Loucy (cell line): ENCODE measurements around the gene MUC20.
"Not testable (repeated sequence)": the region's sequence is repeated elsewhere in the genome, so short reads cannot be mapped to it uniquely, and the experiment has no call there.

Experiments used
- H2AFZ ChIP-seq: fragments of 200-600 bp; sonication (generic); 2 replicates; pipeline ENCODE4 v1.6.0; 2016; ENCODE audit warnings: antibody characterized with exemption, mild to moderate bottlenecking, low read length, moderate library complexity
- H3F3A ChIP-seq: fragments of 200-600 bp; 2 replicates; pipeline ENCODE4 v1.6.0; 2016; ENCODE audit warnings: antibody characterized with exemption, low read depth, mild to moderate bottlenecking
- H3K27me3 ChIP-seq: fragments of 200-600 bp; sonication (generic); 2 replicates; pipeline ENCODE4 v1.6.1; 2014; ENCODE audit warnings: low read length, mild to moderate bottlenecking; ENCODE audit not compliant: insufficient read depth, poor library complexity, severe bottlenecking
- H3K36me3 ChIP-seq: fragments of 200-600 bp; sonication (generic); 2 replicates; pipeline ENCODE4 v1.6.1; 2016; ENCODE audit warnings: low read length; ENCODE audit not compliant: insufficient read depth
- H3K4me1 ChIP-seq: fragments of 200-600 bp; sonication (generic); 2 replicates; pipeline ENCODE4 v1.5.1; 2014; ENCODE audit warnings: low read length, mild to moderate bottlenecking; ENCODE audit not compliant: insufficient read depth, poor library complexity, severe bottlenecking
- H3K4me2 ChIP-seq: fragments of 200-600 bp; sonication (generic); 2 replicates; pipeline ENCODE4 v1.6.0; 2014; ENCODE audit warnings: antibody characterized with exemption, low read length, low read depth, mild to moderate bottlenecking; ENCODE audit not compliant: poor library complexity, severe bottlenecking
- H3K4me3 ChIP-seq: fragments of 200-600 bp; sonication (generic); 2 replicates; pipeline ENCODE4 v1.5.1; 2014; ENCODE audit warnings: low read length, mild to moderate bottlenecking, mixed read lengths; ENCODE audit not compliant: poor library complexity, severe bottlenecking
- H3K79me2 ChIP-seq: fragments of 200-600 bp; sonication (generic); 2 replicates; pipeline ENCODE4 v1.6.1; 2014; ENCODE audit warnings: low read length; ENCODE audit not compliant: insufficient read depth
- H3K9ac ChIP-seq: fragments of 200-600 bp; sonication (generic); 2 replicates; pipeline ENCODE4 v1.6.0; 2014; ENCODE audit warnings: mild to moderate bottlenecking, low read depth, low read length, moderate library complexity; ENCODE audit not compliant: poor library complexity, severe bottlenecking
- H3K9me2 ChIP-seq: fragments of 200-600 bp; sonication (generic); replicated peaks from 2 replicates; pipeline ENCODE4 v1.6.1; 2016; ENCODE audit warnings: low read depth, low read length, mixed read lengths
- H3K9me3 ChIP-seq: fragments of 200-600 bp; sonication (generic); 2 replicates; pipeline ENCODE4 v1.6.1; 2014; ENCODE audit warnings: mild to moderate bottlenecking, antibody characterized with exemption, low read length, low read depth; ENCODE audit not compliant: insufficient read depth
- H4K20me1 ChIP-seq: fragments of 200-600 bp; sonication (generic); 2 replicates; pipeline ENCODE4 v1.6.0; 2014; ENCODE audit warnings: antibody characterized with exemption, low read length, mild to moderate bottlenecking; ENCODE audit not compliant: insufficient read depth, poor library complexity, severe bottlenecking
- EZH2phosphoT487 ChIP-seq: fragments of 200-600 bp; IDR thresholded peaks from 2 replicates; pipeline ENCODE4 v1.6.1; 2018; ENCODE audit warnings: antibody characterized with exemption, mild to moderate bottlenecking, moderate library complexity, borderline replicate concordance
- TF ChIP-seq, protein P1 (sequence below): fragments of 200-600 bp; sonication (generic); conservative IDR thresholded peaks from 2 replicates; pipeline ENCODE4 v1.5.1; 2014; ENCODE audit warnings: mild to moderate bottlenecking, antibody characterized with exemption, low read length

The MUC20 gene

GRCh38 chr3:195735036-195735695, 14.4 kb downstream of the MUC20 start:
- TF ChIP-seq EZH2phosphoT487 = no peak
- TF ChIP-seq, protein P1, sequence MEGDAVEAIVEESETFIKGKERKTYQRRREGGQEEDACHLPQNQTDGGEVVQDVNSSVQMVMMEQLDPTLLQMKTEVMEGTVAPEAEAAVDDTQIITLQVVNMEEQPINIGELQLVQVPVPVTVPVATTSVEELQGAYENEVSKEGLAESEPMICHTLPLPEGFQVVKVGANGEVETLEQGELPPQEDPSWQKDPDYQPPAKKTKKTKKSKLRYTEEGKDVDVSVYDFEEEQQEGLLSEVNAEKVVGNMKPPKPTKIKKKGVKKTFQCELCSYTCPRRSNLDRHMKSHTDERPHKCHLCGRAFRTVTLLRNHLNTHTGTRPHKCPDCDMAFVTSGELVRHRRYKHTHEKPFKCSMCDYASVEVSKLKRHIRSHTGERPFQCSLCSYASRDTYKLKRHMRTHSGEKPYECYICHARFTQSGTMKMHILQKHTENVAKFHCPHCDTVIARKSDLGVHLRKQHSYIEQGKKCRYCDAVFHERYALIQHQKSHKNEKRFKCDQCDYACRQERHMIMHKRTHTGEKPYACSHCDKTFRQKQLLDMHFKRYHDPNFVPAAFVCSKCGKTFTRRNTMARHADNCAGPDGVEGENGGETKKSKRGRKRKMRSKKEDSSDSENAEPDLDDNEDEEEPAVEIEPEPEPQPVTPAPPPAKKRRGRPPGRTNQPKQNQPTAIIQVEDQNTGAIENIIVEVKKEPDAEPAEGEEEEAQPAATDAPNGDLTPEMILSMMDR = no peak
- no peaks in the 10 kb centered on the region for H3K36me3 ChIP-seq
- no peaks in the 10 kb centered on the region for H3K9me2 ChIP-seq
- H3K79me2 ChIP-seq = no peaks in the 10 kb centered on the region
- no peaks in the 10 kb centered on the region for H3K27me3 ChIP-seq
- H3F3A ChIP-seq = no peaks in the 10 kb centered on the region
- no peak overlapping the region for H3K4me3 ChIP-seq
- H3K9ac ChIP-seq = no peak overlapping the region
- H3K4me2 ChIP-seq = no peak overlapping the region
- H3K4me1 ChIP-seq = no peaks in the 10 kb centered on the region
- H3K9me3 ChIP-seq = no peaks in the 10 kb centered on the region
- no peak overlapping the region for H2AFZ ChIP-seq
- no peaks in the 10 kb centered on the region for H4K20me1 ChIP-seq

DNA sequence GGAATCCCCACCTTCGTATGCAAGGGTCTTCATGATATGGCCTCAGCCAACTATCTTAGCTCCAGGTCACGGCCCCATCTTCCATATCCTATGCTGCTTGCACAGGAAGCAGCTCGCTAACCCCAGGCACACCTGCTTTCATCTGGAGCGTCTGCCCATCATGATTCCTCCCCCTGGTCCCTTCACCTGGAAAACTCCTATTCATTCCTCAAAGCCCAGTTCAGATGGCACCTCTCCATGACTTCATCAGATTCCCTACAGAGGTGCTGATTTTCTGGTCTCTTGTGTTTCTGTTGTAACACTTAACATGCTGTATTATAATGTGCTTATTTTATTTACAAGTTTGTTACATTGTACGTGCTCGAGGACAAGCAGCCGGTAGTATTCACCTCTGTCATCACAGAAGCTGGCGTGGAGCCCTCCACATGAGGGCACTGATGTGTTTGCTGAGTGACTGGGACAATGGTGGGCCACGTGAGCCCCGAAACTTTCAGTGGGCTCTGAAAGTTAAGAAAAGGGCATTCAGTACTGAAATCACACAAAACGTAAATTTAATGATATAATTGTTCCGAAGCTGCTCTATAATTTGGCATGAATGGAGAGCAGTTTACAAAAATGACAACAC, 16.2 kb downstream of the MUC20 start:
- no peak overlapping the region for H3K4me2 ChIP-seq
- H3K4me3 ChIP-seq = no peak overlapping the region
- H4K20me1 ChIP-seq = no peaks in the 10 kb centered on the region
- no peaks in the 10 kb centered on the region for H3K4me1 ChIP-seq
- no peaks in the 10 kb centered on the region for H3K9me2 ChIP-seq
- H3K9me3 ChIP-seq = no peaks in the 10 kb centered on the region
- H3K36me3 ChIP-seq = no peaks in the 10 kb centered on the region
- no peaks in the 10 kb centered on the region for H3K27me3 ChIP-seq
- H2AFZ ChIP-seq = no peak overlapping the region
- TF ChIP-seq, protein P1 = no peak
- TF ChIP-seq EZH2phosphoT487 = no peak
- no peaks in the 10 kb centered on the region for H3F3A ChIP-seq
- H3K9ac ChIP-seq = no peak overlapping the region
- H3K79me2 ChIP-seq = no peaks in the 10 kb centered on the region

DNA sequence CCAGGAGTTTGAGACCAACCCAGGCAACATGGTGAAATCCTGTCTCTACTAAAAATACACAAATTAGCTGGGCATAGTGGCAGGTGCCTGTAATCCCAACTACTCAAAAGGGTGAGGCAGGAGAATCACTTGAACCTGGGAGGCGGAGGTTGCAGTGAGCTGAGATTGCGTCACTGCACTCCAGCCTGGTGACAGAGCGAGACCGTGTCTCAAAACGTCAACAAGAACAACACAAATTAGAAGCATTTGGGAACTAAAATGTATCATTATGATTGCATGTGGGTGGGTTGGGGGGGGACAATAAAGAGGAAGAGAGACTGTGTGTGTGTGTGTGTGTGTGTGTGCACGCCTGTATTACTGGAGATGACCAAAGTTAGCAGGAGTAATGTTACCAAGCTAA, 17.0 kb downstream of the MUC20 start:
- H3K4me2 ChIP-seq, H3K9ac ChIP-seq, H3K9me3 ChIP-seq, H2AFZ ChIP-seq, H3K79me2 ChIP-seq, H4K20me1 ChIP-seq, H3K4me3 ChIP-seq, H3K27me3 ChIP-seq, H3K4me1 ChIP-seq, H3K36me3 ChIP-seq, H3K9me2 ChIP-seq, H3F3A ChIP-seq: not testable (repeated sequence)
